ENCODE results near the gene STK17A. TPM values are rescaled to one million over a fixed set of nuclear protein-coding genes. Genes with fewer than 3 reads are reported as not detected.
"Not testable (repeated sequence)": the region's sequence is repeated elsewhere in the genome, so short reads cannot be mapped to it uniquely, and the experiment has no call there.

STK17A gene
- total RNA-seq, 1 donor from 2014 or later: 14.4 TPM

GRCh38 chr7:43569424-43569823 lies 13.5 kb upstream of the STK17A start:
- ATAC-seq: peak; percentile 34

GRCh38 chr7:43570688-43571365 lies 12.1 kb upstream of the STK17A start:
- ATAC-seq: no peak

GRCh38 chr7:43572516-43573049 lies 10.3 kb upstream of the STK17A start:
- peak; percentile 82 for ATAC-seq

- ATAC-seq: not testable (repeated sequence)
Observed at GRCh38 chr7:43573832-43574231, 9.1 kb upstream of the STK17A start.

GRCh38 chr7:43575506-43575905 lies 7.4 kb upstream of the STK17A start:
- ATAC-seq: no peak

- no peak for ATAC-seq
Observed at GRCh38 chr7:43576241-43576640, 6.7 kb upstream of the STK17A start.

- no peak for ATAC-seq
Observed at GRCh38 chr7:43577485-43577951, 5.4 kb upstream of the STK17A start.

GRCh38 chr7:43583424-43584194 lies 701 bp downstream of the STK17A start:
- ATAC-seq: no peak

GRCh38 chr7:43584195-43584586 lies 1.3 kb downstream of the STK17A start:
- peak; percentile 2 for ATAC-seq

- ATAC-seq: not testable (repeated sequence)
Observed at GRCh38 chr7:43584733-43585132, 1.8 kb downstream of the STK17A start.

- no peak for ATAC-seq
Observed at GRCh38 chr7:43585562-43585961, 2.7 kb downstream of the STK17A start.

- no peak for ATAC-seq
Observed at GRCh38 chr7:43586251-43586900, 3.5 kb downstream of the STK17A start.

- ATAC-seq: no peak
Observed at GRCh38 chr7:43588477-43589132, 5.7 kb downstream of the STK17A start.

- no peak for ATAC-seq
Observed at GRCh38 chr7:43589133-43589478, 6.2 kb downstream of the STK17A start.

- ATAC-seq: no peak
Observed at GRCh38 chr7:43589728-43590127, 6.8 kb downstream of the STK17A start.

- no peak for ATAC-seq
Observed at GRCh38 chr7:43590862-43591557, 8.1 kb downstream of the STK17A start.

- peak; percentile 75 for ATAC-seq
Observed at GRCh38 chr7:43591558-43592180, 8.8 kb downstream of the STK17A start.

- no peak for ATAC-seq
Observed at GRCh38 chr7:43592326-43592725, 9.4 kb downstream of the STK17A start.

- ATAC-seq: no peak
Observed at GRCh38 chr7:43593010-43593409, 10.1 kb downstream of the STK17A start.

GRCh38 chr7:43594020-43594419 lies 11.1 kb downstream of the STK17A start:
- ATAC-seq: no peak

GRCh38 chr7:43596426-43596825 lies 13.5 kb downstream of the STK17A start:
- ATAC-seq: not testable (repeated sequence)

GRCh38 chr7:43600056-43600455 lies 17.1 kb downstream of the STK17A start:
- ATAC-seq: no peak
